SKM-1 treated with dmso at 0.1 percent for 144 hours (cell line): ENCODE measurements around the gene ADAM8.

Experiments
- DNase-seq: peaks from one replicate; lab custom pipeline; 2025; ENCODE audit not compliant: unreplicated experiment; lab: John Stamatoyannopoulos, UW

ADAM8 gene

GRCh38 chr10:133251388-133252222 lies 25.1 kb downstream of the ADAM8 start:
- no peak for DNase-seq

- DNase-seq: no peak
Measured at GRCh38 chr10:133249975-133250754, 26.5 kb downstream of the ADAM8 start.

- no peak for DNase-seq
Measured at GRCh38 chr10:133249094-133249780, 27.4 kb downstream of the ADAM8 start.

- no peak for DNase-seq
Measured at GRCh38 chr10:133248334-133248715, 28.3 kb downstream of the ADAM8 start.

GRCh38 chr10:133247681-133248333 lies 28.9 kb downstream of the ADAM8 start:
- no peak for DNase-seq

- DNase-seq: no peak
Measured at GRCh38 chr10:133246236-133246626, 30.4 kb downstream of the ADAM8 start.

- DNase-seq: no peak
Measured at GRCh38 chr10:133245439-133246235, 31.0 kb downstream of the ADAM8 start.

GRCh38 chr10:133243593-133243992 lies 33.1 kb downstream of the ADAM8 start:
- DNase-seq: no peak

GRCh38 chr10:133242611-133243356 lies 33.9 kb downstream of the ADAM8 start:
- DNase-seq: no peak

GRCh38 chr10:133241501-133242205 lies 35.0 kb downstream of the ADAM8 start:
- no peak for DNase-seq

GRCh38 chr10:133239990-133240389 lies 36.7 kb downstream of the ADAM8 start:
- DNase-seq: no peak

- DNase-seq: no peak
Measured at GRCh38 chr10:133238466-133238804, 38.2 kb downstream of the ADAM8 start.

GRCh38 chr10:133237588-133238465 lies 38.8 kb downstream of the ADAM8 start, which contains the start of gene VENTX:
Gene VENTX (plus strand): TSS chr10:133237855. CDS start chr10:133237915, 60 bp downstream.
- DNase-seq: no peak

GRCh38 chr10:133237241-133237587 lies 39.5 kb downstream of the ADAM8 start:
- DNase-seq: no peak

GRCh38 chr10:133236401-133237240 lies 40.0 kb downstream of the ADAM8 start:
- DNase-seq: no peak

GRCh38 chr10:133235932-133236331 lies 40.7 kb downstream of the ADAM8 start:
- DNase-seq: peak; percentile 45

- DNase-seq: no peak
Measured at GRCh38 chr10:133235265-133235855, 41.3 kb downstream of the ADAM8 start.
